GM12872 (cell line): Measurements from ENCODE around the gene GORASP1.

Source experiments
- TF ChIP-seq, protein P1 (sequence below): IDR thresholded peaks from 3 replicates; pipeline ENCODE4 v1.5.1; 2011; ENCODE audit warnings: low read depth, mild to moderate bottlenecking, low read length, moderate library complexity; ENCODE audit not compliant: insufficient read depth

Gene GORASP1

GRCh38 chr3:39107388-39108199 lies at the start of gene GORASP1, which contains the start of gene TTC21A:
TSS of gene GORASP1 (minus strand) at chr3:39107627. CDS start at chr3:39107541, 86 bp downstream.
TSS of gene TTC21A (plus strand) at chr3:39107680. CDS start at chr3:39107838, 158 bp downstream.
- TF ChIP-seq, protein P1, sequence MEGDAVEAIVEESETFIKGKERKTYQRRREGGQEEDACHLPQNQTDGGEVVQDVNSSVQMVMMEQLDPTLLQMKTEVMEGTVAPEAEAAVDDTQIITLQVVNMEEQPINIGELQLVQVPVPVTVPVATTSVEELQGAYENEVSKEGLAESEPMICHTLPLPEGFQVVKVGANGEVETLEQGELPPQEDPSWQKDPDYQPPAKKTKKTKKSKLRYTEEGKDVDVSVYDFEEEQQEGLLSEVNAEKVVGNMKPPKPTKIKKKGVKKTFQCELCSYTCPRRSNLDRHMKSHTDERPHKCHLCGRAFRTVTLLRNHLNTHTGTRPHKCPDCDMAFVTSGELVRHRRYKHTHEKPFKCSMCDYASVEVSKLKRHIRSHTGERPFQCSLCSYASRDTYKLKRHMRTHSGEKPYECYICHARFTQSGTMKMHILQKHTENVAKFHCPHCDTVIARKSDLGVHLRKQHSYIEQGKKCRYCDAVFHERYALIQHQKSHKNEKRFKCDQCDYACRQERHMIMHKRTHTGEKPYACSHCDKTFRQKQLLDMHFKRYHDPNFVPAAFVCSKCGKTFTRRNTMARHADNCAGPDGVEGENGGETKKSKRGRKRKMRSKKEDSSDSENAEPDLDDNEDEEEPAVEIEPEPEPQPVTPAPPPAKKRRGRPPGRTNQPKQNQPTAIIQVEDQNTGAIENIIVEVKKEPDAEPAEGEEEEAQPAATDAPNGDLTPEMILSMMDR = peak; percentile 8; the same call in 1 of the 3 replicates

GRCh38 chr3:39156421-39156820 lies 49.0 kb upstream of the GORASP1 start:
- TF ChIP-seq, protein P1 = no peak

DNA sequence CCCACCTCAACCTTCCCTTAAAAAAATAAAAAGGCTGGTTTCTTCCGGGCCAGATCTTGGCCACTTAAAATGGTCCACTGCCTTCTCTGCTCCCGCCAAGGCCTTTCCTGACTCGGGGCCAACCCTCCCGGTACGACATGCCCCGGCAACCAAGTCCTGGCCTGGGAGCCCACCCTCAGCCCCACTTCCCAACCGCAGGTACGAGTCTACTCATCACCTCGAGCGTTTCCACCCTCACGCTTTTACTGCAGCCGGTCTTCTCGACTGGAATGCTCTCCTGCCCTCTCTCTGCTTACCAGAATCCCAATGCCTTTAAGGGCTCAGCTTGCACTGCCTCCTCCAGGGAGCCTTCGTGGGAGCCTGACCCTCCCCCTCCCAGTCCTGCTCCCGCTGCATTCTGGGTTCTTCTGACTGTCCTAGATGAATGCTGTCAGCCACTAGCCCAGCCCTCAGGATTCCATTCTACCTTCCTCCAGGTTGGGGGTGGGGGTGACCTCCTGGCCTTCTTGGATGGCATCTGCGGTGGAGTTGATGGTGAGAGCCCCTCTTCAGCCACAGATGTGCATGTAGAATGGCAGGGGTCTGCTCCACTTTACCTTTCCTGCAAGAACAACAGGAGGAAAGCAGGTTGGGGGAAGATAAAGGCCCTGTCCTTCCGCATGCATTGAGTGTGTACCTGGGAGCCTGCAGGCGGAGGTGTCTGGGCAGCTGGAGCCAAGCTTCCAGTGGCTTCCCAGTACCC lies 47.0 kb upstream of the GORASP1 start:
- TF ChIP-seq, protein P1 = no peak

GRCh38 chr3:39153977-39154279 lies 46.5 kb upstream of the GORASP1 start:
- TF ChIP-seq, protein P1 = no peak

DNA sequence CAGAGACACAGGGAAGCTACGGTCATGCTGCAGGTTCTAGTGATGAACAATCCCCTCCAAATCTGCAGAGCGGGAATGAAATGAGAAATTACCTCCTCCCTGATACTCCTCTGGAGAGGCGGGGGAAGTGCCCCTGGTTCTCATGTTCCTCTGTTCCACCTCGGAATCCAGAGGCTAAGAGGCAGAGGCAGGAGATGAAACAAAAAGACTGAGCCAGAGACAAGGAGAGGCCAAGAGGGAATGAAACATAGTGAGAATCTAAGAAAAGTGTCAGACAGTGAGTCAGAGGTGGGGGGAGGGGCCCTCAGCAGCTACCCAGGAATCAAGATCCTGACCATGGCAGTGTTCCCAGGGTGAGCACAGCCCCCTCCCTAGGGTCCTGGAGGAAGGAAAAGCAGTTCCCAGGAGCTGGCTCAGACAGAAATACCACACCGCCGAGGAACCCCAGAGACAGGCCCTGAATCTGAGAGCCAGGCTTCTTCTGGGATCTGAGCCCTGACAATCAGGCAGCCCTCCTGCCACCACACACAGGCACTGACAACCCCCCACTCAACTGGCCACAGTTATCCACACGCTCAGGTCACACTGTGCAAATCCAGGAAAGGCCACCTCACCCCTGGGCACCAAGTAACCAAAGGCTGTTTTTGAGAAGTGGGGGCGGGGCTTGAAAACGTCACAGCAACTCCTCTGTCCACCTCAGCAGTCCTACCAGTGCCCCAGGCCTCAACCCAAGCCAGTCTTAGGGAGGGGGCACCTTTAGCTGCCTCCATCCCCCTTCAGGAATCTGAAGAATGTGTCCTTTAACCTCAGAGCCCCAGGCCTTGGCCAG lies 43.6 kb upstream of the GORASP1 start:
- TF ChIP-seq, protein P1 = no peak

- TF ChIP-seq, protein P1 = peak; percentile 41; the same call in 1 of the 3 replicates
These were observed 42.8 kb upstream of the GORASP1 start for GRCh38 chr3:39150148-39150802.
